ENCODE data around the gene ITGAD.

DNA sequence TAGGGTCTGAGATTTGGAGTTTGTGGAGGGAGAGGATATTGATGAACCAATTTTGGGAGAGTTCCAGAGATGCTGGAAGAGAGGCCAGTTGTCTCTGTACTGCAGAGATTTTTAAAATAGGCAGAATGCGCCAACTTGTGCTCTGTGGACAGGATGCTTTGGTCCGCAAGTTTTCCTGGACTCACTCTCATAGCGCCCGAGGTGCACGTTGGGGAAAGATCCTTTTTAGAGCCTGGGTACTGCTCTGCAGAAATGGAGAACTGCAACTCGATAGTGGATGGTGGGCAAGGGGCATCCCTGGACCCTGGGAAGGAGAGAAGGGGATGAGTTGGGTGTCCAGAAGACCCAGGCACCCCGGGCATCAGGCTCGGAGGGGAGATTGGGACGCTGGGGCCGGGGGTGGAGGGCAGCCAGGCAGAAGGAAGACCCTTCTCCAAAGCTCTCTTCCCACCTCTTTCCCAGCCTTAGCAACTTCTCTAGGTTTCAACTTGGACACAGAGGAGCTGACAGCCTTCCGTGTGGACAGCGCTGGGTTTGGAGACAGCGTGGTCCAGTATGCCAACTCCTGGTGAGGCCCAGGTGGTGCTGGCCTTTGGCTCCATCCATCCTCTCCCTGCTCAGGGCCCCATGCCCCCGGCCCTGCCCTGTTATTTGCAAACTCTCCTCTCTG lies 37.6 kb upstream of the ITGAD start:
- TF ChIP-seq CTCF (IDR thresholded peaks at IDR 0.05), result no peak
- no peak for TF ChIP-seq EZH2 (IDR thresholded peaks at IDR 0.05; ENCODE audit: borderline replicate concordance, insufficient read depth, low read depth, low read length, poor library complexity, severe bottlenecking)
